Osteoblast (primary cell): ENCODE data around the gene ZNF335. TPM values are rescaled to one million over a fixed set of nuclear protein-coding genes. Genes with fewer than 3 reads are reported as not detected.

ENCODE experiments used
- DNase-seq: peaks from one replicate; pipeline ENCODE4 v3.0.0; 2011; ENCODE audit warnings: low spot score, mixed read lengths; ENCODE audit not compliant: insufficient read length; ENCODE audit errors: missing footprints
- H2AFZ ChIP-seq: 2 replicates; pipeline ENCODE4 v1.6.0; 2011; ENCODE audit warnings: mild to moderate bottlenecking, low read length
- H3K27ac ChIP-seq: 2 replicates; pipeline ENCODE4 v1.5.1; 2011; ENCODE audit warnings: mild to moderate bottlenecking, low read depth, low read length, moderate library complexity
- H3K27me3 ChIP-seq: 2 replicates; pipeline ENCODE4 v1.6.0; 2012; ENCODE audit warnings: mild to moderate bottlenecking, control low read depth, inconsistent platforms, low read length, moderate library complexity; ENCODE audit not compliant: insufficient read depth
- H3K36me3 ChIP-seq: 2 replicates; pipeline ENCODE4 v1.5.1; 2011; ENCODE audit warnings: mild to moderate bottlenecking, low read length, control low read depth, moderate library complexity; ENCODE audit not compliant: insufficient read depth
- H3K4me1 ChIP-seq: 2 replicates; pipeline ENCODE4 v1.5.1; 2011; ENCODE audit warnings: mild to moderate bottlenecking, low read length, control low read depth, moderate library complexity; ENCODE audit not compliant: insufficient read depth
- H3K4me2 ChIP-seq: 2 replicates; pipeline ENCODE4 v1.6.0; 2011; ENCODE audit warnings: mild to moderate bottlenecking, low read length; ENCODE audit not compliant: insufficient read depth
- H3K4me3 ChIP-seq: fragments of 200-600 bp; sonication (generic); 3 replicates; pipeline ENCODE4 v1.5.1; 2012; ENCODE audit warnings: mild to moderate bottlenecking, low read length, inconsistent platforms; ENCODE audit not compliant: insufficient read depth
- H3K79me2 ChIP-seq: 2 replicates; pipeline ENCODE4 v1.6.0; 2012; ENCODE audit warnings: mild to moderate bottlenecking, low read length, control low read depth, inconsistent platforms; ENCODE audit not compliant: insufficient read depth
- H3K9me3 ChIP-seq: 2 replicates; pipeline ENCODE4 v1.5.1; 2011; ENCODE audit warnings: low read depth, low read length, control low read depth
- H4K20me1 ChIP-seq: 2 replicates; pipeline ENCODE4 v1.6.0; 2012; ENCODE audit warnings: mild to moderate bottlenecking, low read length, control low read depth; ENCODE audit not compliant: insufficient read depth
- CTCF ChIP-seq: IDR thresholded peaks from 2 replicates; pipeline ENCODE4 v1.5.1; 2011; ENCODE audit warnings: mild to moderate bottlenecking, low read depth, low read length, moderate library complexity; ENCODE audit errors: extremely low read depth
- total RNA-seq: library from RNA; depleted of rRNA; stranded (reverse); fragments of >200 nt; gene quantifications from 2 replicates; pipeline ENCODE4 v1.2.3, GENCODE V29; 2012

ZNF335 gene
- total RNA-seq, 1 donor, result 20.3 TPM

- H3K4me3 ChIP-seq, result no peak overlapping the region
- H3K27me3 ChIP-seq, result peaks cover 17% of the 10 kb centered on the region
- no peak overlapping the region for H2AFZ ChIP-seq
- H3K36me3 ChIP-seq, result no peaks in the 10 kb centered on the region
- H3K4me2 ChIP-seq, result no peak overlapping the region
- no peak for DNase-seq
- no peak overlapping the region for H3K27ac ChIP-seq
- peaks cover 6% of the 10 kb centered on the region for H3K4me1 ChIP-seq
- H3K79me2 ChIP-seq, result no peaks in the 10 kb centered on the region
- H3K9me3 ChIP-seq, result no peaks in the 10 kb centered on the region
- TF ChIP-seq CTCF, result no peak
- H4K20me1 ChIP-seq, result no peaks in the 10 kb centered on the region
Measured at GRCh38 chr20:46018112-46018511, 46.1 kb upstream of the ZNF335 start.

- H3K27ac ChIP-seq, result no peak overlapping the region
- no peak for DNase-seq
- no peak for TF ChIP-seq CTCF
- H3K4me1 ChIP-seq, result peaks cover 2% of the 10 kb centered on the region
- H3K4me3 ChIP-seq, result no peak overlapping the region
- H2AFZ ChIP-seq, result no peak overlapping the region
- H3K79me2 ChIP-seq, result no peaks in the 10 kb centered on the region
- H3K9me3 ChIP-seq, result no peaks in the 10 kb centered on the region
- peaks cover 18% of the 10 kb centered on the region for H3K27me3 ChIP-seq
- no peaks in the 10 kb centered on the region for H3K36me3 ChIP-seq
- no peaks in the 10 kb centered on the region for H4K20me1 ChIP-seq
- no peak overlapping the region for H3K4me2 ChIP-seq
Measured at GRCh38 chr20:46017272-46017671, 45.3 kb upstream of the ZNF335 start.

- Histone ChIP-seq H3K36me3 (no peaks in the 10 kb centered on the region), H3K4me3 (no peak overlapping the region), H3K9me3 (no peaks in the 10 kb centered on the region), H4K20me1 (no peaks in the 10 kb centered on the region), H3K27ac (no peak overlapping the region), H3K4me1 (no peaks in the 10 kb centered on the region), H3K27me3 (peaks cover 30% of the 10 kb centered on the region), H2AFZ (no peak overlapping the region), H3K79me2 (no peaks in the 10 kb centered on the region), H3K4me2 (no peak overlapping the region)
- no peak for DNase-seq
- TF ChIP-seq CTCF, result no peak
Measured at GRCh38 chr20:46014517-46015396, 42.8 kb upstream of the ZNF335 start.

- no peaks in the 10 kb centered on the region for H3K36me3 ChIP-seq
- H4K20me1 ChIP-seq, result no peaks in the 10 kb centered on the region
- H3K4me2 ChIP-seq, result no peak overlapping the region
- peaks cover 37% of the 10 kb centered on the region for H3K27me3 ChIP-seq
- no peak overlapping the region for H2AFZ ChIP-seq
- H3K4me3 ChIP-seq, result no peak overlapping the region
- no peaks in the 10 kb centered on the region for H3K9me3 ChIP-seq
- peak; percentile 94 for DNase-seq
- H3K4me1 ChIP-seq, result no peaks in the 10 kb centered on the region
- peak; percentile 50 for TF ChIP-seq CTCF
- H3K27ac ChIP-seq, result no peak overlapping the region
- H3K79me2 ChIP-seq, result no peaks in the 10 kb centered on the region
Measured at GRCh38 chr20:46013829-46014516, 42.0 kb upstream of the ZNF335 start.
